ENCODE data around the gene BBOF1.

GRCh38 chr14:74029136-74029535, 10.0 kb downstream of the BBOF1 start:
- TF ChIP-seq FOXM1 (IDR thresholded peaks at IDR 0.05; ENCODE audit: borderline replicate concordance) (no peak), LEF1 (IDR thresholded peaks at IDR 0.05; ENCODE audit: borderline replicate concordance) (no peak), TARDBP (IDR thresholded peaks at IDR 0.05) (no peak), FOXK2 (IDR thresholded peaks at IDR 0.05) (no peak), HDGF (IDR thresholded peaks at IDR 0.05; ENCODE audit: borderline replicate concordance) (no peak)

Data from HEK293T (cell line).